ENCODE data around the gene C10orf53.

Gene C10orf53

DNA sequence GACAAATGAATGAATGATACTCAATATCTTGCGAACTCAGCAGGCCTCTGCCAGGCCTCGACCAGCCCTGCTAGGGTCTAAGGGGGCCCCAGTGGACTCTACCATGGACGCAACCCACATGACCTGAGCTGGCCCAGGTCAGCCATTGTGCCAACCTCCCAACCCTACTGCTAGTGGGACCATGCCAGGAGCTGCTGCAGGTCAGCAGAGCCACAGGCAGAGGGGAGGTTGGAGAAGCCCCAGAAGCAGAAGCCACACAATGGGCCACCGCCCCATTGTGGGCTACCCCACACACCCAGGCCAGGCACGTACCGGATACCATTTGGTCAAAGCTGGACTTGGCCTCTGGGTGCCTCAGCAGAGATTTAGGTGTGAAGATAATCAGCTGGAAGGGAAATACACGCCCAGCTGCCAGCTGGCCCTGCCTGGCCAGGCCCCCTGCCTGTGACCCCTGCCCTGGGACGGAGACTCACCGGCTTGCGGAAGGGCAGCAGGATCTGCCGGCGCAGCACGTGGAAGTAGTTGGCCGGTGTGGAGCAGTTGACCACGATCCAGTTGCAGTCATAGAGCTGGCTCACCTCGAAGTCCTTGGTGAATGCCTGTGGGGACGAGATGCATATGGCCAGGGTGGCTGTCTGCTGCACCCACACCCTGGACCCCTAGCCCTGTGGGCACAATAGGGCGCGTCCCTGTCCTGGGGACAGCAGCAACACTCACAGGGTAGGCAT is 58.2 kb downstream of the C10orf53 start:
- FAIRE-seq (no peak), DNase-seq (ENCODE audit: low spot score) (no peak)

DNA sequence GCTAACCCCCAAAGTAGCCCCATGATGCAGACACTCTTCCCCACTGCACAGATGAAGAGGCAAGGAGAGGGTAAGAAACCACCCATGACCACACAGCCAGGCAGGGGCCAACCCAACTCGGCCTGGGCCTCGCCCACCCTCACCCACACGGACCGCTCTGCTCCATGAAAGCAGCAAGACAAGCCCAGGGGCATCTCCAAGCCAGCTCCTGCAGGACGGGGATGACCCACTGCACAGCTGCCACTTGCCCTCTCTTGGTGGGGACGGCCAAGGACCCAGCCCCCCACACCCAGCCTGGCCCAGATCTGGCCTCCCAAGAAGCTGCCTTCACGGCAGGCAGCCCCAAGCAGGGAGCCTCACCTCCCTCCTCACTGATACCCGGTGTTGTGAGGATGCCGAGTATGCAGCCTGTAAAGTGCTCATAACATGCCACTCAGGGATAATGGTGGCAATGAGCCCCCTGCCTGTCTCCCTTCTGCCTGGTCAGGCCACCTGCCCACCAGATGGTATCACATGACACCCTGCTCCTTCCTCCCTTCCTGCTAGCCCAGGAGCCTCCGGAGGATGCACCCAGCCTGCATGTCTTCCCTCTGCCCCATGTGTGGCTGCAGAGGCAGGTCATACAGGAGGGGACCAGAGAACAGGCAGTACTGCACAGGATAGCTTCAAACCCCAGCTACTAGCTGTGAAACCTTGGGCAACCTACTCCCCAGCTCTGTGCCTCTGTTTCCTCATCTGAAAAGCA is 59.3 kb downstream of the C10orf53 start:
- FAIRE-seq (no peak), DNase-seq (ENCODE audit: low spot score) (no peak)

DNA sequence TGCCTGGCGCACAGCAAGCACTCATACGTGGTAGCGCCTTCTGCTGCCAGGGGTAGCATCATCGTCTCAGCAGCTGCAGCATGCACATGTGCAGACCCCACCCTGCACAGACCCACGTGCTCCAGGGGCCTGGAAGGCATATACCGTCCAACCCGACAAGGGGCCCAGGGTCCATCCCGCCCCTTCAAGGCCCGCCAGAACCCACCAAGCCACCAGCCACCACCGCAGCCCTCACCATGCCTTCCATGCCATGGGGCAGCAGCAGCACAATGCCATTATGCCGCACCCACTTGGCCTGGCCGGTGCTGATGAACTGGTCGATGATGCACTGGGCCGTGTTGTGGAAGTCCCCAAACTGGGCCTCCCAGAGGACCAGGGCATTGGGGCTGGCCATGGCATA is 60.0 kb downstream of the C10orf53 start:
- DNase-seq (ENCODE audit: low spot score) = no peak
- FAIRE-seq = no peak

- FAIRE-seq = no peak
- no peak for DNase-seq (ENCODE audit: low spot score)
Observed at GRCh38 chr10:49740346-49741107, 61.1 kb downstream of the C10orf53 start.

DNA sequence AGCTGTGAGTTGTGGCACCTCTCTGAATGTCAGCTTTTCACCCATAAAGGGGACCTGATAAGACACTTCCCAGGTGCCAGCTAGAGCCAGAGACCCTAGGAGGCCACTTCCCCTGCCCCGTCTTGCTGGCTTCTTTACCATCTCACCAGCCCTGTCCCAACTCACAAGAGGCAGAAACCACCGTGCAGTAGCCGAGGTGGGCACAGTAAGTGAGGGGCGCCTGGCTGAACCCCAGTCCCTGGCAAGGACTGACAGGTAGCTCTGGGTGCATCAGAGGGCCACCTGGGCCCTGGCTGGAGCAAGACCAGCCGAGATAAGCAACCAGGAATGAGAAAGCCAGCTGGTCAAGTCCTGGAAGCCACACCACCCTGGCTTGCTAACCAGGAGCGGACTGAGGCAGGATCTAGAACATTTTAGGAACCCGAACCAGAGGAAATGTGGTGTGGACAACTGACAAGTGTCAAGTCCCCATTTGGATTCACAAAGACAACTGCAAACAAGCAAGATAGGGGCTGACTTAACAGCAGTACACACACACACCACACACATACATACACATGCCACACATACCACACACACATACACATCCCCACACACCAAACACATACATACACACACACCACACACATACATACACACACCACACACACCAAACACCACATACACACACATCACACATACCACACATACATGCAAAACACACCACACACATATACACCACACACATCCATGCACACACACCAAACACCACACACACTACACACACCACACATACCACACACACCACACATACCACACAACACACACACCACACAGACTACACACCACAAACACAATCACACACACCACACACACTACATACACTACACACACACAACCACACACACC is 61.9 kb downstream of the C10orf53 start:
- FAIRE-seq = no peak
- DNase-seq (ENCODE audit: low spot score) = no peak

GRCh38 chr10:49742683-49743463 is 63.4 kb downstream of the C10orf53 start:
- FAIRE-seq (no peak), DNase-seq (ENCODE audit: low spot score) (no peak)

DNA sequence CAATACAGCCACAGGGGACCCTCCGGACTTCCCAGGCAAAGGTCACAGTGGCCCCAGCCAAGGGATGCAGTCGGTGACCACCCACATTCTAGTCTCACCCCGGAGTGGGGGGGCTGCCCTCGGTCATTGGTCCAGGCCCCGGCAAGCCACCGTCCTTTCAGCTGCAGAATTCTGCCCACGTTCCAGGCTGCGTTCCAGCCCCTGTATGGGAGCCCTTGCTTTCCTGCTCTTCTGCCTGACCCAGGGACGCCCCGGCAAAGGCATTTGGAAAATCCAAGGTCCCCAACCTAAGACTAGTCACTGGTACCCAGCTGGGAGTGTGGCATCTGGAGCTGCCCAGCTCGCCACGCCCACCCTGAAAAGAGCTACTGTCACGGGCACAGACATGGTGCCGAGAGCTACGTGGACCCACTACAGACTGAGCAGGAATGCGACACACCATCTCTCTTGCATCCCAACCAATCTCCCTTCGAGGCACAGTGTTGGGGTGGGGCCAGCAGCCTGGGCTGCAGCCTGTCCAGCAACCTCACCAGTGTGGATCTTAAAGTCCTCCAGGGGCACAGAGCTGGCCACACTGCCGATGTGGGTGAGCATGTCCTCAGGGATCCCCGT is 64.1 kb downstream of the C10orf53 start:
- FAIRE-seq (no peak), DNase-seq (ENCODE audit: low spot score) (no peak)

- DNase-seq (ENCODE audit: low spot score) (no peak), FAIRE-seq (no peak)
Observed at GRCh38 chr10:49744091-49744685, 64.7 kb downstream of the C10orf53 start.

- DNase-seq (ENCODE audit: low spot score) (no peak), FAIRE-seq (no peak)
Observed at GRCh38 chr10:49744924-49745605, 65.6 kb downstream of the C10orf53 start.

GRCh38 chr10:49745756-49746155 is 66.3 kb downstream of the C10orf53 start:
- no peak for FAIRE-seq

DNA sequence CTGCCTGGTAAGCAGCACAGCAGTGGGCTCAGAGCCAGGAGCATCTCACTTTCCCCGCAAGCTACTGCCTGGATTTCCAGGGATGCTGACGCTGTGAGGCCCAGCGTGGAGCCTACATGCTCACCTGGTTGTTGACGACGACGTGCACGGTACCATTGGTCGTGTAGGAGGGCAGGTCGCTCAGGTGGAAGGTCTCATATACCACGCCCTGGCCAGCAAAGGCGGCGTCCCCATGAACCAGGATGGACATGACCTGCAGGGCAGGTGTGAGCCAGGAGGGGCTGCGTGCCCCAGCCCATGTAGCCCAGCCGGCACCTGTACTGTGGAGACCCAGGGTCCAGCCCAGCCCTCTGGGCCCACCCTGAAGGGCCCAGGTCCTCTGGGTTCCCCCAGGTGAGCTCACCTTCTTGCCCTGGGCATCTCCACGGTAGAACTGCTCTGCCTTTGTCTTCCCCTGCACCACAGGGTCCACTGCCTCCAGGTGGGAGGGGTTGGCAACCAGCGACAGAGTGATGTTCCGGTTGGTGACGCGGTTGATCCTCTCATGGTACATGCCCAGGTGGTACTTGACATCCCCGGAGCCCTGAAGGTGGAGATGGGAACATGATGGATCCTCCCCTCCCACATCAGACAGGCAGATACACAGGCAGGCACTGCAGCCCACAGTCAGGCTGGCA is 67.3 kb downstream of the C10orf53 start:
- no peak for FAIRE-seq
- no peak for DNase-seq (ENCODE audit: low spot score)

More at GRCh38 chr10:49745756-49746155, 66.3 kb downstream of the C10orf53 start:
- no peak for DNase-seq (ENCODE audit: low spot score)

Data from RCC 7860 (cell line).